ENCODE measurements around the gene IGFBP6.
"Not testable (repeated sequence)": the region's sequence is repeated elsewhere in the genome, so short reads cannot be mapped to it uniquely, and the experiment has no call there.

The IGFBP6 gene

DNA sequence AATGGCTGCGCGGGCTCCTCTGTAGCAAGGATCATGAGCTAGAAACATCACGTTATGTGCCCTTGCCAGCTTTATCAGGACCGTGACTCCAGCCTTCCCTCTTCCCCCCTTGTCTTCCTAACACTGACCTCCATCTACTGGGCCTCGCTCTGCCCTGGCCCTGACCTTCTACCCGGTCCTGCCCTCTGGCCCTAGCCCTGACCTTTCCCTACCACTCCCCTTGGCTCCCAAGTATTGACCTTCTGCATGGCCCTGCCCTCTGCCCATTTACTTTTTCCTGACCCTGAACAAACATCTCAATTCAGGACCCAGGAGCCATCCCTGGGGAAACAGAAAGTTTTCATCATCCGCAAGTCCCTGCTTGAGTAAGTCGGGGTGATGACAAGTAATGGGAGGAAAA is 7.8 kb downstream of the IGFBP6 start:
- TF ChIP-seq, protein P1, sequence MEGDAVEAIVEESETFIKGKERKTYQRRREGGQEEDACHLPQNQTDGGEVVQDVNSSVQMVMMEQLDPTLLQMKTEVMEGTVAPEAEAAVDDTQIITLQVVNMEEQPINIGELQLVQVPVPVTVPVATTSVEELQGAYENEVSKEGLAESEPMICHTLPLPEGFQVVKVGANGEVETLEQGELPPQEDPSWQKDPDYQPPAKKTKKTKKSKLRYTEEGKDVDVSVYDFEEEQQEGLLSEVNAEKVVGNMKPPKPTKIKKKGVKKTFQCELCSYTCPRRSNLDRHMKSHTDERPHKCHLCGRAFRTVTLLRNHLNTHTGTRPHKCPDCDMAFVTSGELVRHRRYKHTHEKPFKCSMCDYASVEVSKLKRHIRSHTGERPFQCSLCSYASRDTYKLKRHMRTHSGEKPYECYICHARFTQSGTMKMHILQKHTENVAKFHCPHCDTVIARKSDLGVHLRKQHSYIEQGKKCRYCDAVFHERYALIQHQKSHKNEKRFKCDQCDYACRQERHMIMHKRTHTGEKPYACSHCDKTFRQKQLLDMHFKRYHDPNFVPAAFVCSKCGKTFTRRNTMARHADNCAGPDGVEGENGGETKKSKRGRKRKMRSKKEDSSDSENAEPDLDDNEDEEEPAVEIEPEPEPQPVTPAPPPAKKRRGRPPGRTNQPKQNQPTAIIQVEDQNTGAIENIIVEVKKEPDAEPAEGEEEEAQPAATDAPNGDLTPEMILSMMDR (conservative IDR thresholded peaks at IDR 0.05) = no peak

DNA sequence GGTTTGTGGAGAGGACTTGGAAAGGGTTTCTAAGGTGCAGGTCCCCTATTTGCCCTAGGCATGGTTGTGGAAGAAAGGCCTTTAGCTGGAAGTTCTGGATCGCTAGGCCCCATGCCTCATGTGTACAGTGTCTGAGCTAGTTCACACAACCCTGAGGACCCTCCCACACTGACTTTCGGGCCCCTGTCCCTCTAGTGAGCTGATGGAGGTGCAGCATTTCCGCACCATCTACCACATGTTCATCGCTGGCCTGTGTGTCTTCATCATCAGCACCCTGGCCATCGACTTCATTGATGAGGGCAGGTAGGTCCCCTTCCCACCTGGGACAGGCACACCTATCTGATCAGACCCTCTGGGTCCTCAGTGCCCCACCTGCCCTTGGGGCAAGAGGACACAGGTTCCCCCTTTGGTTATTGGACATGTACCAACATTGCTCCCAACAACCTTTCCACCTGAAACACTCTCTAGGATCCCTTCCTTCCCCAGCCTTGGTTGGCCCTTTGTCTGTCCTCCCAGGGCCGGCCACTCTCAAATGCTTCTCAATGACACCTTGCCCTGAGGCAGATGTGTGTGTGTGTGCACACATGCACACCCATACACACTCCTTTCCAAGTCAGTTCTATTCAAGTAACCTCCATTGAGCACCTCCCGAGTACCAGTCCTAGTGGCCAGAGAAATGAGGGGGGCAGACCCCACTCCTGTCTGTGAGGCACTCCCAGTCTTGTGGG is 8.4 kb downstream of the IGFBP6 start:
- H3K27ac ChIP-seq = no peak overlapping the region
- TF ChIP-seq, protein P1 (conservative IDR thresholded peaks at IDR 0.05) = no peak

More for the DNA sequence above, 7.8 kb downstream of the IGFBP6 start:
- H3K27ac ChIP-seq = no peak overlapping the region

DNA sequence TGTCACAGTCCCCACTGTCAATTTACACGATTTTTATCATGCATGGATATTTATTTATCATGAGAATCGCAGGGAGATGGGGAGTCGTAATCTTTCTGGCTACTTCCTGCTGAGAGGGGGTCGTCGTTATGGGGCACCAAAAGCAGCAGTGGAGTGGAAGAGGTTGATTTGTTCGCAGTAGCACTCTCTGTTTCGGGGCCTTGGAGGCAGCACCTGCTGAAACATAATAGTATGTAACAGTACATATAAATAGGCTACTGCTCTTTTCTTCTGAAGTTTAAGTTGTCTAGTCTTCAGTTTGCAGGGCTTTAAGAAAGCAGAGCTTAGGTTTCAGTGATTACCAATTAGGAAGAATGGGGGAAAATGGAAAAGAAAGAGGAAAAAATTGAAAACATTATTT is 9.7 kb downstream of the IGFBP6 start:
- H3K27ac ChIP-seq = no peak overlapping the region

DNA sequence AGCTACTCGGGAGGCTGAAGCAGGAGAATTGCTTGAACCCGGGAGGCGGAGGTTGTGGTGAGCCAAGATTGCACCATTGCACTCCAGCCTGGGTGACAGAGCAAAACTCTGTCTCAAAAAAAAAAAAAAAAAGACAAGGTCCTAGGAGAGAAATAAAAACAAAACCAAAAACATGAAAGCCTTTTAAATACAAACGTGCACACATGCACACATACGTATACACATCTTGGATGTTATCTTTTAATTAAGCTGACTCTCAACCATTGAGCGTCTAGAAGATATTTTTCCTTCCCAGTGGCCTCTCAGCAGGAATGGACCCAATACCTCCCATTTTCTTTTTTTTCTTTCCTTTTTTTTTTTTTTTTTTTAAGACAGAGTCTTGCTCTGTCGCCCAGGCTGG is 15.0 kb downstream of the IGFBP6 start:
- not testable (repeated sequence) for H3K27ac ChIP-seq

More for the DNA sequence above, 9.7 kb downstream of the IGFBP6 start:
- TF ChIP-seq, protein P1 (conservative IDR thresholded peaks at IDR 0.05) = no peak

DNA sequence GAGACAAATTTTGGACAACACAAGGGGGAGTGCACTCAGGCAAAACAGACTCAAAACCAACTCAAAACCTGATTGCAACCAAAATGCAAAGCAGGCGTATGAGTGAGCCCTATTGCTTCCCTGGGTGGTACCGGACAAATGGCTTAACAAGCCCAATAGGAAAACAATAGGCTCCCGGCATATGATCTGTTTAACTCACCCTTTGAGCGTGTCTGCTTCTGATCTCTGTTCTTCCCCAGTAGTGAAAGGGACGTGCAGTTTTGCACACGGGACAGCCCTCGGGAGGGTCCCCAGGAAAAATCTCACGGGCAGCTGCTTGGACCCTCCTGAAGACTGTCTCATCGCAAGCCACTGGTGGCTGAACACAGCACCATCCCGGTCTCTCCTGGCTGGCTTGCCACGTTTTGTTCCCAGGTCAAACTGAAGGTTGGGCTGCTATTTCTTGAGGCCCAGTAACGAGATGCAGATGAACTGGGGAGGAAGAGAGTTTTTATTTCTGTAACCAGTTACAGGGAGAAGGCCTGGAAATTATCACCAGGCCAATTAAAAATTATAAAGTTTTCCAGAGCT is 15.8 kb downstream of the IGFBP6 start:
- TF ChIP-seq, protein P1 (conservative IDR thresholded peaks at IDR 0.05) = no peak
- no peak overlapping the region for H3K27ac ChIP-seq

DNA sequence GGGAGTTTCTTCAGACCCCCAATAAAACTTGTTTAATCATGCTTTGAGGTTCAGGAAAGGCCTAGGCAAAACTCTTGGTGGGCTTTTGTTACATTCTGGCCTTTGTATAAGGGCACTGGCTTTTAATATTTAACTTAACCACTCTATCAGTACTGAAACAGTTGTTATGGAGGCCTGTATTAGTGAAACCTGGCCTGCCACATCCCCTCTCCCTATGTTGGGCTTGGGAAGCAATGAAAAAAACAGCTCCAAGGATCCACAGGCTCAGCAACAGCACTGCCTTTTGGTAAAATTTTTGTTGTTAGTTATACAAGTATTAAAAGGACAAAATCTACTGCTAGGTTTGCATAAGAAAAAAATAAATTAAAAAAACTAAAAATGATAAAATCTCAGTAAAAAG is 16.5 kb downstream of the IGFBP6 start:
- H3K27ac ChIP-seq = no peak overlapping the region
- TF ChIP-seq, protein P1 (conservative IDR thresholded peaks at IDR 0.05) = no peak

DNA sequence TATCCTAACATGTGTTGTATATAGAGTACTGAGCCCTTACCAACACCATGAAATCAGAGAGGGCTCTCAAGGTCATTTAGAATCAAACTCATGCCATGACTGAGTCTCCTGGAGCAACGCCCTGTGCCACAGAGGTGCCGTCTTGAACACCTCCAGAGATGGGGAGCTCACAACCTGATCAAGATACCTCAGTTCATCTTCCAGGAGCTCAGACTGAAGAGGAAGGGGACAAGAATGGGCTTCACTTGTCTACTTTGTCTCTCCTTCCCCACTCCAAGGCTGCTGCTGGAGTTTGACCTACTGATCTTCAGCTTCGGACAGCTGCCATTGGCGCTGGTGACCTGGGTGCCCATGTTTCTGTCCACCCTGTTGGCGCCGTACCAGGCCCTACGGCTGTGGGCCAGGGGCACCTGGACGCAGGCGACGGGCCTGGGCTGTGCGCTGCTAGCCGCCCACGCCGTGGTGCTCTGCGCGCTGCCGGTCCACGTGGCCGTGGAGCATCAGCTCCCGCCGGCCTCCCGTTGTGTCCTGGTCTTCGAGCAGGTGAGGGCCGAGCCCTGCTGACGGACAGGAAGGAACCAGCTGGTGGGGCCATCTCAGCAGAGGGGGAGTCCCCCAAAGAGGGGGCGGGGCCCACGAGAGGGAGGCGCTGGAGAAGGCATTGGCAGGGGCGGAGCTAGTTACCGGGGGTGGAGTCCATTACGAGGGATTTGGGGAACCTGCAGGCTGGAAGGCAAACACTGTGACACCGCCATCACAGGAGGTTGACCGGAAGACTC is 17.8 kb downstream of the IGFBP6 start:
- TF ChIP-seq, protein P1 (conservative IDR thresholded peaks at IDR 0.05) = no peak
- H3K27ac ChIP-seq = no peak overlapping the region

Data from VCaP (cell line).